ENCODE measurements around the gene LRRC1.

LRRC1 gene

DNA sequence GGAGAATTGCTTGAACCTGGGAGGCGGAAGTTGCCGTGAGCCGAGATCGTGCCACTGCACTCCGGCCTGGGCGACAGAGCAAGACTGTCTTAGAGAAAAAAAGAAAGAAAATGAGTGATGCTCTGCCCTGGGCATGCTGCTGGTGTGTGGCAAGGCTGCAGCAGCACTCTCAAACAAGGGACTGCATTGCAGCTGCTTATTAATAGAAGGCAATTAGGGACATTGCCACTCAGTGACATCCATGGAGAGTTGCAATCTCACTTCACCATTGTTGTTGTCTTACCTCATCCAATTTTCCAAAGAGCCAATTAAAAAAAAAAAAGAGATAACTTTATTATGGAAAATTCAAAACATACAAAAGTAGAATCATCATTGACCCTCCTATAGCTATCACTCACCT, 131.1 kb downstream of the LRRC1 start:
- no peak for DNase-seq (ENCODE audit: low read depth in 2 of 2)

DNA sequence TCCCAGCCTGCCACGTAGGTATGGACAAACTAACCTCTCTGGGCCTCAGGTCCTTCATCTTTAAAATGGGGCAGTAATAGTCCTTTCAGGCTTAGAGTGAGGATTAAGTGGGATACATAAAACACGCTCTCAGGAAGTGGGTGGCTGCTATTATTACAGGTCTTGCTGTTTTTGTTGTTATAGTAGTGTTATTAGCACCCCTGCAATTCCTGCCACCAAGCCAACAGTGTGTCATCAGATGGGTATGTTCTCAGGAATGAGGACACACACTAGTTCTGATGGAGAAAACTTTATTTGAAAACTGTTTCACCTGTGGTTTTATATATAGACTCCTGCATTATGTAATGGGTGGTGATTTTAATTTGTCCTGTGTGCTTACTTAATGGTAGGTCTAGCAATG, 131.7 kb downstream of the LRRC1 start:
- DNase-seq (ENCODE audit: low read depth in 2 of 2), result no peak

DNA sequence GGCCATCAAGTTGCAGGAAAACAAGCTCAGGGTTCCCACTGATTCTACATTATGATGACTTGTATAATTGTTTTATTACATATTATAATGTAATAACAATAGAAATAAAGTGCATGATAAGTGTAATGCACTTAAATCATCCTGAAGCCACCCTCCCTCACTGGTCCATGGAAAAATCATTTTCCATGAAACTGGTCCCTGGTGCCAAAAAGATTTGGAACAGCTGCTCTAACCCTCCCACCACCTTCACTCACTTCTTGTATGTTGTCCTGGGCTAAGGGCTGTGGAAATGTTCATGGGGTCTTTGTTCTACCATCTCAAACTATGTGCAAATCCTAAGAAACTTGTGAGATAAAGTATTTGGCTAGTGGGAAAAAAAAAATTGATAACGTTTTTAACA, 133.8 kb downstream of the LRRC1 start:
- DNase-seq (ENCODE audit: low read depth in 2 of 2), result no peak

DNA sequence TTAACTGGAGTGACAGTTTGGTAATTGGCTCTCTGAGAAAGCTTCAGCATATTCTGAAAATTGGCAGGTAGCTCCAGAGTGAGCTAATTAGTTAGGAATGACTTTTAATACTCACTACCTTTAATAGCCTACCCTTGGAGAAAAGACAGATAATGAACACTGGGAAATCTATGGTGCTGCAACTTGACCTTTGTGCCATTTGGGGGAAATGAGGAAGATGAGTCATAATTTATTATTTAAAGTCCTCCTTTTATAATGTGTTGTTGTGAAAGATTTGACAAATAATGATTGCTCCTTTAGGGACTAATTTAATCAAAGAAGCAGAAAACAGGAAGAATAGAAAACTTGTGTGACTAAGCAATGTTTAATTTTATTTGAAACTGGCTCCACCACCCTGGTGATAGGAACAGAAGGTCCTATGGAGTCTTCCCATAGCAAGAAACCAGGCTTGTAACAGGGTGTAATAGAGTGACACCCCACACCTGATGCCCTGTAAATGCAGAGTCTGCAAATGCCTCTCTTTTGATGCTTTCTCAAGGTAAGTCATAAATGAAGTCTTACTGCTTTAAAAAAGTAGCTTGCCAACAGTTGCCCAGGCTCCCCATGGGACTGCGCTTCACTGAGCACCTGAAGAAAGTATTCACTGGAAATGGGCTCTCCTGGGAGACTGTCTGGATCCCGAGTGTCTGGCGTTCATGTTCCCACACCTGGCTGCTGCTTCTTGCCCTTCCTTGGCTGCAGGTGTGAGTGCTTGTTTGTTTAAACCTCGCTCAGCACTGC, 134.4 kb downstream of the LRRC1 start:
- no peak for DNase-seq (ENCODE audit: low read depth in 2 of 2)

DNA sequence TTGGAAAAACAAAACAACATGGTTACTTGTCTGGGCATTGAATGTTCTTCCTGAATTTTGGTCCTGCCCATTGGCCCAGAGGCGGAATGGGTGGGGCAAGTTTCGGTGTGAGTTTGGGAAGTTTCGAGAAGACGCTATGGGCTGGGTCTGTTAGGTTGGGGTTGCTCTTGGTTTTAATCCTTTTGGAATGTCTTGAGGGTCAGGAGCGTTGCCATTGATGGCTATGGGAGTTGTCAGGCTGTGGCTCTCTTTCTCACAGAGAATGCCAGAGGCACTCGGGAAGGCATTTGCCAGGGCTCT, 135.0 kb downstream of the LRRC1 start:
- no peak for DNase-seq (ENCODE audit: low read depth in 2 of 2)

DNA sequence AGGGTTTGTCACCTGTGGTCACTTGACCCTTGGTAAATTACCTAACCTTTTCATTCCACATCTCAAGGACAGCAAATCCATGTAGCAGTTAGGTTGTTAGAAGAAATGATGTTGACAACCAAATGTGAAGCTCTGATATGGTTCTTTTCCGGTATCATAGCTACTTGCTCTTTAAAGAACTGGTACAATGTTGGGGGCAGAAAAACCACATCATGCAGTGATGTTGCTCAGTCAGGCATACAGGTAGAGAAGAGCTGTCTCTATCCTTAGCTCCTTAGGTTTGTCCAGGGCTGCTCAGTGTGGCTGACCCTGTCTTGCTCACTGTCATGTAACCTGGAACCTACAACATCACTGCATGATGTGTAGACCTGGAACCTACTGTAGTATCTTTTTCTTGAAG, 135.5 kb downstream of the LRRC1 start:
- DNase-seq (ENCODE audit: low read depth in 2 of 2), result no peak

DNA sequence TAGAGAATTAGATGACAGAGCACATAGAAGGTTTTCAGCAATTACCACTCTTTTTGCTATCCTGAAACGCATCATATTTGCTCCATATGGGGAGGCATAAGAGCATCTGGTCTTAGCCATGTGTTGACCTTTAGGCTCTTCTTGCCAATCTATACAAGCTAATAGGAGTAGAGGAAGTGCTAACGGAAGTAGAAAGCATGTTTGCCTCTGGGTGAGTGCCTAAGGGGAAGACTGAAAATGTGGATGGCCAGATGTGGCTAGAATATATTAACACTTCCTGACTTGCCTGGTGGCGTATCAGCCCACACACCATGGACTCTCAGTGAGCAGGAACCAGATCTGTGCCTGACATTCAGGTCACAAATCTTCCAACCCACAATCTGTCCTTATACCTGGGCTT, 136.3 kb downstream of the LRRC1 start:
- no peak for DNase-seq (ENCODE audit: low read depth in 2 of 2)

DNA sequence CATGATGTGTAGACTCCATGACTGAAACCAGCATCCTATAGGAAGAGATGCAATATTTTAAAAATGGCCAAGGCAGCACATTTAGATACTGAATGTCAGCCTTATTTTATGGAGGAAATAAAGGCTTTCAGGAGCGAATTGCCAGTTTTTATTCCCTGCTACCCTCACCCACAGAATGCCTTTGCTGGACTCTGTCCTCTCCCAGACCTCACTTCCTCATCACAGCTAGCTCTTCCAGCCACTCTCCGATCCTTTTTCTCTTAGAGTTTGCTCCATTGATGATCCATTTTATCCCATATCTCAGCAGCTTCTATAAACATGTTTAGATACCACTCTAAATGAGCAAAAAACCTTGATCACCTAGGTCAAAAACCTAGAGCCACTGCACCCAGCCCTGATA, 137.7 kb downstream of the LRRC1 start:
- no peak for DNase-seq (ENCODE audit: low read depth in 2 of 2)

DNA sequence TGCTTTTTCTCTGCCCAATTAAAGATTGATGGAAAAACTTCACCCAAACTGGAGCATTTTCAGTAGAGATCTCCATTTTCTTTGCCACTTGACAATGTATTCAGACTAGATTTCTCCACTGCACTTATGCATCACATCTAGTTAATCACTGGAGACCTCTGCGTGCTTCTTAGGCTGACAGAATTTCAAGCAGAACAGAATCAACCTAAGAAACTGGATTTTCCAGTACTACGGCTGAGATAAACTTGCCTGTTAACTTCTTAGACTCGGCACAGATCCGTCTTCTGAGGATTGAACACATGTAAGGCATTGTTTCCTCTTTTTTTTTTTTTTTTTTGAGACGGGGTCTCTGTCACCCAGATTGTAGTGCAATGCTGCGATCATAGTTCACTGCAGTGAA, 139.2 kb downstream of the LRRC1 start:
- no peak for DNase-seq (ENCODE audit: low read depth in 2 of 2)

DNA sequence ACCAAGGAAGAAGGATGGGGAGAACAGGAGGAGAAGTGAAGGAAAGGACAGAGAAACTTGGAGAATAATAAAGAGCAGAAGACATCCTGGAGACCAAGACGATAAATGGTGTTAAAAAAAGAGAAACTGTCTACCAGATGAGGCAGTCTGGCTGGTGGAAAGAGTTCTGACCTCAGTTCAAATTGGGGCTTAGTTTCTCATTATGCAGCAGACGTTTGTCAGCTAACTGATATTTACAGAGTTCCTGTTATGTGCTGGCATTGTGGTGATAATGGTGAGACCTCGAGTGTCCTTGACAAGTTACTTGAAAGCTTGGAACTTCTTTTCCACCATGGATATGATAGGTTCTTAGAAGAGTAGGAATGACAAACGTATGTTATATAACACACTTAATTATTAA, 142.7 kb downstream of the LRRC1 start:
- DNase-seq (ENCODE audit: low read depth in 2 of 2), result no peak

DNA sequence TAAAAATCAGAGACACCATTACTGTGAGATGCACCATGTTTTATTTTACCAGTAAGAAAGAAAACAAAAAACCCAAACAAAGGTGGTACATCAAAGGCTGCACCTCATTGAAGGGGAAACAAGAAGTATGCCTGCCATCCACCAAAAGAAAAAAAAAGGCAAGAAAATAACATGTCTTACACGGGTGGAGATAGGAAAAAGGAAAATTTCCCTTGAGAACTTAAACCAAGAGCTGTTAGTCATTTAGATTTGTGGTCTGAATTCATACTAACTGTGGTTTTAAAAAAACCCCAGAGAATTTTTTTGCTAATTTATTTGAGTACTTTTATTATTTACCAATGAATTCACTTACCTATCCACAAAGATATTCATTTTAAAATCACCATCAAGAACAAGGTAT, 144.0 kb downstream of the LRRC1 start:
- DNase-seq (ENCODE audit: low read depth in 2 of 2), result no peak

DNA sequence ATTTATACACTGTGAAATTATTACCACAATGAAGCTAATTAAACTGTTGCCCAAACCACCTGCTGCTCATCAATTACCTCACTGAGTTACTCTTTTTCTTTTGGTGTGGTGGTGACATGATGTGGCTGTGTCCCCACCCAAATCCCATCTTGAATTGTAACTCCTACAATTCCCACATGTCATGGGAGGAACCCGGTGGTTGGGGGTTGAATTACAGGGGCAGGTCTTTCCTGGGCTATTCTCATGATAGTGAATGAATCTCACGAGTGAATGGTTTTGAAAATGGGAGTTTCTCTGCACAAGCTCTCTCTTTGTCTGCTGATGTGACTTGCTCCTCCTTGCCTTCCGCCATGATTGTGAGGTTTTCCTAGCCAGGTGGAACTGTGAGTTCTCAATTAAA, 145.0 kb downstream of the LRRC1 start:
- DNase-seq (ENCODE audit: low read depth in 2 of 2), result no peak

DNA sequence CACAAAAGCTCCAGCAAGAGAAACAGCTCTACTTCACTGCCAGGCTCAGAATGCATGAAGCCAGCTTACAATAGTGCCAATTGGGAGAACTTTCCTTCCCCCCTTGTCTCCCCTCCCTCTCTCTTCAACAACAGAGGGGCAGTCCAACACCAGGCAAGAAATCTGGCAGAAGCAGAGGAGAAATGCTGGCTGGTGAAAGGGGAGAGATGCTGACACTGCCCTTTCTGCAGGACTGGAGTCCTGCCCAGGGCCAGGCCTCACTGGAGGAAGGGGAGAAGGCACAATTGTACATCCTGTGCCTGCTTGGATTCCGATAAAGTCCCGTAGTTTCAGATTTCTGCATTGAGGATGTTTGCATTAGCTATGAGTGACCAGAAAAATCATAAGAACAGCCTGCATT, 148.6 kb downstream of the LRRC1 start:
- DNase-seq (ENCODE audit: low read depth in 2 of 2), result no peak

DNA sequence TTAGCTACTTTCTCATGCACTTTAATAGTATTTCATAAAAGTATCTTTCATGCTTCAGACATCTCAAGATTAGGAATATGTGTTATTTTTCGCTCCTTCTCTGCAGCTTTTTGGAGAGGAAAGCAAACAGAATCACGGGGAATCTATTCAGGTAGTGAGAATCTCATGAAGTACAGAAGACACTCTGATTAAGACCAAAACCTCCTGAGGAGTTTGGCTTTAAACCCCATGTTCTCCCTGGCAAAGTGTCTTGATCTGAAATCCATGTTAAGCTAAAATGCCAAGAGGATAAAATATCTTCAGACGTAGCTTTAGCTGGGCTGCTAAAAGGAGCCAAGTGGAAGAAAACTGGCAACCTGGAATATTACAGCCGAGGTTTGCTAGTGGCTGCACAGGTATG, 149.3 kb downstream of the LRRC1 start:
- DNase-seq (ENCODE audit: low read depth in 2 of 2), result no peak

DNA sequence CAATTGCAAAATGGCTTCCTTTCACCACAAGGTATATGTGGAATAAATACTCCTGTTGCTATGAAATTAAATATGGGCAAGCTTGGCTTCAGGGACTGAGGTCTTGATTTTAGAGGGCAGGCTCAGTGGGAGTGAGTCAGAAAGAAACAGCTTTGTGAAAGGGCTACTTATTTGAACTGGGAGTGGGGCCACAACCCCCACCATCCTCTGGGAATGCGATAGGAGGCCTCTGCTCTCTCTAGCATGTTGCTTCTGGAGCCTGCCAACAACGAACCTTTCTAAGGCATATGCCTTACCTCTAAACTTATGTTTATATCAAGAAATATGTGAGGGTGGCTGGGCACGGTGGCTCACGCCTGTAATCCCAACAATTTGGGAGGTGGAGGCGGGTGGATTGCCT, 149.7 kb downstream of the LRRC1 start:
- DNase-seq (ENCODE audit: low read depth in 2 of 2), result no peak

DNA sequence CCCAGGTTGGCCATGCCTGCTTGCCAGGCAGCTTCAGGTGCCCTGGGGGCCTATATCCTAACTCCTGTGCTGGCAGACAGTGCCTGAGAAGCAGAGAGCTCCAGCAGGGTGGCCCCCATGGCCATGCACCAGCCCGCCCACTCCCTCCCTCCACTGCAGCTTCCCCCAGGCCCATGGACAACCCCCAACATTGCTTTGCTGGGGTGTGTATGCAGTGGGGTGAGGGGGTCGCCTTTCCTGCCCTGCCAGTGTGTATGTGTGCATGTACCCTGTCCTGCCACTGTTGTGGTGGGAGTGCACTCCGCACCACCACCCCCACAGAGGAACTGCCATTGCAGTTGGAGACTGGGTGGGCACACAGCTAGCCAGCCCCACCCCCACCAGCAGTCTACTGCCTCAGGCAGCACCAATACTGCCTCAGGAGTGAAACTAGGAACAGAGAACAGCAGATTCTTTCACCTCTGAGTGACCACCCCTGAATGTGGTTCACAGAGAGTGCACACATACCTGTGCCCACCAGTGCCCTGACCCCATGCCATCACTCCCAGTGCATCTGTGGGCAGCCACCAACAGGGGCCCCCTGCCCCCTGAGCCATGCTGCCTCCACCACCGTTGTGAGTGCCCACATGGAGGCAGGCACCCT, 151.1 kb downstream of the LRRC1 start:
- no peak for DNase-seq (ENCODE audit: low read depth in 2 of 2)

DNA sequence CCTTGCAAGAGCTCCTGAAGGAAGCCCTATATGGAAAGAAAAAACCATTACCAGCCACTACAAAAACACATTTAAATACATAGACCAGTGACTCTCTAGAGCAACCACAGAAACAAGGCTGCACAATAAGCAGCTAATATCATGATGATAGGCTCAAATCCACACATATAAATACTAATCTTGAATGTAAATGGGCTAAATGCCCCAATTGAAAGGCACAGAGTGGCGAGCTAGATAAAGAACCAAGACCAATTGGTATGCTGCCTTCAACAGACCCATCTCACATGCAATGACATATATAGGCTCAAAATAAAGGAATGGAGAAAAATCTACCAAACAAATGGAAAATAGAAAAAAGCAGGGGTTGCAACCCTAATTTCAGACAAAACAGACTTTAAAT, 153.0 kb downstream of the LRRC1 start:
- no peak for DNase-seq (ENCODE audit: low read depth in 2 of 2)

DNA sequence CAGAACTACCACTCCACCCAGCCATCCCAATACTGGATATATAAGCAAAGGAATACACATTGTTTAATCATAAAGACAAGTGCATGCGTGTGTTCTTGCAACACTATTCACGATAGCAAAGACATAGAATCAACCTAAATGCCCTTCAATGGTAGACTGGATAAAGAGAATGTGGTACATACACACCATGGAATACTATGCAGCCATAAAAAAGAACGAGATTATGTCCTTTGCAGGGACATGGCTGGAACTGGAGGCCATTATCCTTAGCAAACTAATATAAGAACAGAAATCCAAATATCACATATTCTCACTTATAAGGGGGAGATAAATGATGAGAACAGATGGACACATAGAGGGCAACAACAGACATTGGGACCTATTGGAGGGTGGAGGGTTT, 156.6 kb downstream of the LRRC1 start:
- no peak for DNase-seq (ENCODE audit: low read depth in 2 of 2)

DNA sequence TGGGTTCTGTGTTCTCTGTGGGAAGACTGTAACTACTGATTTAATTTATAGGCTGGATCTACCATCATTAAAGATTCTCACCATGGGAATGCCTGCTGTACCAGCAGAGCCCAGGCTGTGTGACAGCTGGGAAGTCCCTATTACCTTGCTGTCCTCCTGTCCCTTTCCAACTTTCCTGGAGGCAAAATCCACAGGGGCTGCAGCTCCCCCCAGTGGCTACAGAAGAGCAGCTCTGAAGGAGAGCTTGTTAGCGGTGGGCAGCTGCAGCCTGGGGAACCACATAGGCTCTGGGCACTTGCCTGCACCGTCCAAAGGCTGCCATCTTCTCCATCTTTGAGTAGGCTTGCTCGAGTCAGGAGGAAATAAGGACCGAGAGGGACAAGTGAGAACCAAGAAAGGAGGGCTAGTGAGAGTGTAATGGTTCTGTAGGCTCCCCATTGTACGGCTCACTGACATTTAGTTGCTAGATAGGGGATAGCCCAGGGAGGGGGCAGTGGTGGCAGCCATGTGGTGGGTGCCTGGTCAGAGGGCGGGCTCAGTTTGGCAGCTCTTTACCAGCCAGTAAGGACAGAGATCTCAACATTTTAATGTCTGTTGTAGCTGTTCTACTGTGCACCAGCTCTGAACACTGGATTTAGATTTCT, 161.4 kb downstream of the LRRC1 start:
- DNase-seq (ENCODE audit: low read depth in 2 of 2), result no peak

DNA sequence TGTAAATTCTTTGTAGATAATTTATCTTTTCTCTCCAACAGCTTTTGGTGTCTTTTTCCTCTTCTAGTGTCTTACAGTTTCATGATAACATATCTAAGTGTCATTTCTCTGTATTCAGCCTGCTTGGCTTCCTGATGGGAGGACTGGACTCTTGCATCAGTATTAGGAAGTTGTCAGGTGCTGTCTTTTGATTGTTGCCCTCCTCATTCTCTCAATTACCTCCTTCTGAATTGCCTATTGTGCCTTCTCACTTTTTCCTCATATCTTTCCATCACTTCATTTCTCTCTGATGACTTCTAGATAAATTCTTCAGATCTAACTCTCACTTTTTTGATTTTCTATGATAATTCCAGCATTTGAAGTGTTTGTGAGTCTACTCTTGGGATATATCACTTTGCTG, 162.0 kb downstream of the LRRC1 start:
- DNase-seq (ENCODE audit: low read depth in 2 of 2), result no peak

DNA sequence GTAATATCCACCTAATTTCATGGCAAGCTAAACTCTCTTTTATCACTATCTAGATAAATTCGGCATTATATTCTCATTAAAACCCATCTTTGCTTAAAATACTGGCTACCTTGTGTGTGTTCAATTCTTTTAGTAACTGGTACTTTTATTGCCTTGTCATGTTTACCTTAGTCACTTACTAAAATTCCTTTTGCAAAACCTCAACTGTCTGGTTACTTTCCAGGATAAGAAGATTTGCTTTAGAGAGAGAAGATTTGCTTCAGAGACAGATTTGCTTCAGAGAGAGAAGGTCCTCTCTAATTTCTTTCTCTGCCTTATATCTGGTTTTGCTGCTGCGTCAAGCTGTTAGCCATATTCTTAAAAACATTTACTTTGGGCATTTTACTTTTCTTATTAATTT, 164.9 kb downstream of the LRRC1 start:
- no peak for DNase-seq (ENCODE audit: low read depth in 2 of 2)

DNA sequence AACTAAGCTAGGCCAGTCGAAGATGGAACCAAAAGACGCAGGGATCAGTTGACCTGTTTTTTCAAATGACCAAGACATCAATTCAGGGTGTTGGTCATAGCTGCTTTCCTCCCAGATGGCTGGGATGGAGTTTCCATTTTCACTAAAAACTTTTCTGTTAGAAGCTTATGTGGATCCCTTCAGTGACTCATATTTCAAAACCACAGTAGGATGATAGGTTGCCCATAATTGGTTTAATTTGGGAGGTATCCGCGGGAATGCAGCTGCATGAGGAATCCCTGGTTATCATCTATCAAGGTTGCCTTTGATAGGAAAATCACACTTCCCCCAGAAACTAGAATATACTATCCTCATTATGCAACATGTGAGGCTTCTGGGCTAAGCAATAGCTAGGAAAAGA, 165.5 kb downstream of the LRRC1 start:
- DNase-seq (ENCODE audit: low read depth in 2 of 2), result no peak

DNA sequence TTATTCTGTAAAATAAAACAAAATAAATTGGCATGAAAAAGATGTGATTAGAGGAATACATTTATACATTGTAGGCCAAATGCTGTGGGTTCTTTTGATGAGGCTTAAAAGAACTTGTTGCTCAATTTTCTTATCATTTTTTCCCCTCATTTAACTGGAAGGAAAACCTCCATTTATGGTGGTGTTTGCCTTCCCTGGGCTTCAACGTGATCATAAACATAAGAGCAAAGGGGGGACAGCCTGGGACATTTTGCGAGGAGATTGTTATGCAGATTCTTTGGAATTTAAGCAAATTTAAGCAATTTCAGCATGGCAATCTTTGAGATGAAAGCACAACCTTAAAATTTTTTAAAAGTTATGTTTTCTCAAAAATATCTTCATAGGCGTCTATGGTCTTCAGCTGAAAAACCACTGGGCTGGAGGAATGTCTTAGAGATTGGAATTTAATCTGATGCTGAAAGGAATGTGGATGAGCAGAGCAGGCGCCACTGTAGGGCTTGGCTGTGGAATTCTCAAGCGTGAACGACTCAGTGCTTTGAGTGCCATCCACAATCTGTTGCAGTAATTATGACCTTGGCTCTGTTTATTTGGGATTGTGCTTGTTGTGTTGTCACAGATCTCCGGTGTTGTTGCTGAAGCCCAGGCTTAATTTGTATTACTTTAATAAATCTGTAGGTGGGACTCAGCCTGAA, 167.0 kb downstream of the LRRC1 start:
- no peak for DNase-seq (ENCODE audit: low read depth in 2 of 2)
